Glutamatergic neuron (in vitro differentiated cells): ENCODE data around the gene ANP32A. TPM values are rescaled to one million over a fixed set of nuclear protein-coding genes. Genes with fewer than 3 reads are reported as not detected.

Experiments used
- DNase-seq: peaks from one replicate; pipeline ENCODE4 v3.0.0; 2022
- H3K27ac Mint-ChIP-seq: one replicate; pipeline ENCODE4 v1.8.0; 2020; ENCODE audit warnings: mild to moderate bottlenecking, mixed read lengths, inconsistent platforms; ENCODE audit not compliant: unreplicated experiment
- H3K27me3 Mint-ChIP-seq: one replicate; pipeline ENCODE4 v1.8.0; 2020; ENCODE audit warnings: mild to moderate bottlenecking, moderate library complexity, mixed read lengths, inconsistent platforms; ENCODE audit not compliant: unreplicated experiment
- H3K36me3 Mint-ChIP-seq: one replicate; pipeline ENCODE4 v1.8.0; 2020; ENCODE audit warnings: mild to moderate bottlenecking, mixed read lengths, inconsistent platforms; ENCODE audit not compliant: unreplicated experiment
- H3K4me1 Mint-ChIP-seq: one replicate; pipeline ENCODE4 v1.8.0; 2020; ENCODE audit warnings: mild to moderate bottlenecking, low read depth, mixed read lengths, inconsistent platforms; ENCODE audit not compliant: unreplicated experiment
- H3K4me3 Mint-ChIP-seq: one replicate; pipeline ENCODE4 v1.8.0; 2020; ENCODE audit warnings: mild to moderate bottlenecking, mixed read lengths, inconsistent platforms; ENCODE audit not compliant: unreplicated experiment
- H3K9me3 Mint-ChIP-seq: one replicate; pipeline ENCODE4 v1.8.0; 2020; ENCODE audit warnings: mild to moderate bottlenecking, moderate library complexity, mixed read lengths, inconsistent platforms; ENCODE audit not compliant: unreplicated experiment
- CTCF ChIP-seq: fragments of 200-600 bp; sonication (generic); IDR thresholded peaks from one replicate; pipeline ENCODE4 v1.5.0; 2021; ENCODE audit not compliant: partially characterized antibody, unreplicated experiment
- total RNA-seq: library from RNA; stranded (reverse); fragmentation: NEBNext Ultra II Directional; extraction: Animal tissue kit (Norgen Biotek cat#: 25700); gene quantifications from one replicate; pipeline ENCODE4 v1.2.1, GENCODE V29; 2021; ENCODE audit not compliant: unreplicated experiment

The ANP32A gene
- total RNA-seq, 1 donor from 2014 or later = 134 TPM

GRCh38 chr15:68807249-68807648 lies 13.4 kb downstream of the ANP32A start:
- H3K27ac Mint-ChIP-seq = no peak overlapping the region
- no peak for DNase-seq
- TF ChIP-seq CTCF = no peak
- H3K4me3 Mint-ChIP-seq = peak overlapping the region; percentile 53
- H3K27me3 Mint-ChIP-seq = peaks cover 7% of the 10 kb centered on the region
- H3K4me1 Mint-ChIP-seq = peaks cover 23% of the 10 kb centered on the region
- peaks cover 2% of the 10 kb centered on the region for H3K9me3 Mint-ChIP-seq
- H3K36me3 Mint-ChIP-seq = no peaks in the 10 kb centered on the region

- H3K4me1 Mint-ChIP-seq = peaks cover 22% of the 10 kb centered on the region
- no peak for TF ChIP-seq CTCF
- H3K9me3 Mint-ChIP-seq = peaks cover 4% of the 10 kb centered on the region
- peak overlapping the region; percentile 19 for H3K27ac Mint-ChIP-seq
- H3K36me3 Mint-ChIP-seq = no peaks in the 10 kb centered on the region
- no peak overlapping the region for H3K4me3 Mint-ChIP-seq
- DNase-seq = no peak
- H3K27me3 Mint-ChIP-seq = peaks cover 6% of the 10 kb centered on the region
These were observed 14.3 kb downstream of the ANP32A start for GRCh38 chr15:68806220-68807060.

- peaks cover 23% of the 10 kb centered on the region for H3K4me1 Mint-ChIP-seq
- no peak overlapping the region for H3K4me3 Mint-ChIP-seq
- peaks cover 6% of the 10 kb centered on the region for H3K27me3 Mint-ChIP-seq
- peaks cover 2% of the 10 kb centered on the region for H3K9me3 Mint-ChIP-seq
- no peak for DNase-seq
- no peak overlapping the region for H3K27ac Mint-ChIP-seq
- no peaks in the 10 kb centered on the region for H3K36me3 Mint-ChIP-seq
- no peak for TF ChIP-seq CTCF
These were observed 18.3 kb downstream of the ANP32A start for GRCh38 chr15:68802373-68802772.

- no peaks in the 10 kb centered on the region for H3K36me3 Mint-ChIP-seq
- no peak overlapping the region for H3K27ac Mint-ChIP-seq
- no peak for DNase-seq
These were observed 19.0 kb downstream of the ANP32A start for GRCh38 chr15:68801572-68802148.

More at GRCh38 chr15:68801572-68802148, 19.0 kb downstream of the ANP32A start:
- peaks cover 6% of the 10 kb centered on the region for H3K27me3 Mint-ChIP-seq
- H3K4me1 Mint-ChIP-seq = peaks cover 20% of the 10 kb centered on the region
- H3K9me3 Mint-ChIP-seq = peaks cover 2% of the 10 kb centered on the region
- TF ChIP-seq CTCF = no peak
- H3K4me3 Mint-ChIP-seq = no peak overlapping the region
